GM10248 (cell line): ENCODE measurements around the gene GLI2.

ENCODE experiments used
- CTCF ChIA-PET: fragments of 300-600 bp; sonication (Branson Sonifier 250); formaldehyde crosslinking; extraction: SDS; loops from one replicate; lab custom pipeline; 2021; ENCODE audit warnings: antibody characterized with exemption; lab: Yijun Ruan, JAX
- POLR2A ChIA-PET: fragments of 350-650 bp; sonication (Branson Sonifier 250); formaldehyde crosslinking; extraction: SDS; loops from one replicate; lab custom pipeline; 2020; ENCODE audit warnings: antibody characterized with exemption; lab: Yijun Ruan, JAX
- DNase-seq: peaks from one replicate; pipeline ENCODE4 v3.0.0; 2012; ENCODE audit errors: extremely low spot score
- TF ChIP-seq, protein P1 (sequence below): IDR thresholded peaks from 2 replicates; pipeline ENCODE4 v1.5.1; 2012; ENCODE audit warnings: mild to moderate bottlenecking, low read depth; ENCODE audit errors: extremely low read depth, missing control alignments, control extremely low read depth

The GLI2 gene

DNA sequence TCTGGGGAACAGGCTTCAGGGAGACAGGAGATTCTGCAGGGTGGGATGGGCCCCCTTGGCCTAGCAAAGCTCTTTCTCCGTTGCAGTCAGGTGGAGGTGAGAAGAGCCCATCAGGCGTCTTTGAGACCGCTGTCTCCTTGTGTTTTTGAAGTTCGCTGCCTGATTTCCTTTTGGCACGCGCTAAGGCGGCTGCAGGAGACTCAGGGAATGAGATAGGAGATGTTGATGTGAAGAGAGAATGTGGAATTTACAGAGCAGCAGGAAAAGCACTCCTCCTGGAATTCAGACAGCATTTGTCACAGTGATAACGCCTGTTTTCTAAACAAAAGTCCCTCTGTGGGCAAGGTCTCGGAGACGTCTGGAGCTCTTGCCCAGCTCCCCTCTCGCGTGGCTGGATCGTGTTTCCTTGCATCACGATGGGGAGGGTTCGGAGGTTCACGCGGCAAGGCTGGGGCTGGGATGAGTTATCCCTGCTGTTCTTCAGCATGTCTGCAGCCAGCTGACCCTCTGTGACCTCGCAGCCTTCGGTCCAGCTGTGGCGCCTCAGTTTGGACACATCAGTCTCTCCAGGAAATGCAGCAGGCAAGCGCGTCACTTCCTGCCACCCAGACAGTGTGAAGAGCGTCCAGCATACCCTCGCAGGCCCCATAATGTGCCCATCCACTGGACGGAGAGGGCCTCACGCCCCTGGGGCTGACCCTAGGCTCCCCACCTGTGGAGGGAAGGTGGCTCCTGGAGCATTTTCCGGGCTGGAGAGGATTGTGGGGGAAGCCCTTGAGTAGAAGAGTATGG is 30.2 kb downstream of the GLI2 start:
- ChIA-PET POLR2A (no interaction called here), CTCF (no interaction called here)
- DNase-seq = no peak
- TF ChIP-seq, protein P1, sequence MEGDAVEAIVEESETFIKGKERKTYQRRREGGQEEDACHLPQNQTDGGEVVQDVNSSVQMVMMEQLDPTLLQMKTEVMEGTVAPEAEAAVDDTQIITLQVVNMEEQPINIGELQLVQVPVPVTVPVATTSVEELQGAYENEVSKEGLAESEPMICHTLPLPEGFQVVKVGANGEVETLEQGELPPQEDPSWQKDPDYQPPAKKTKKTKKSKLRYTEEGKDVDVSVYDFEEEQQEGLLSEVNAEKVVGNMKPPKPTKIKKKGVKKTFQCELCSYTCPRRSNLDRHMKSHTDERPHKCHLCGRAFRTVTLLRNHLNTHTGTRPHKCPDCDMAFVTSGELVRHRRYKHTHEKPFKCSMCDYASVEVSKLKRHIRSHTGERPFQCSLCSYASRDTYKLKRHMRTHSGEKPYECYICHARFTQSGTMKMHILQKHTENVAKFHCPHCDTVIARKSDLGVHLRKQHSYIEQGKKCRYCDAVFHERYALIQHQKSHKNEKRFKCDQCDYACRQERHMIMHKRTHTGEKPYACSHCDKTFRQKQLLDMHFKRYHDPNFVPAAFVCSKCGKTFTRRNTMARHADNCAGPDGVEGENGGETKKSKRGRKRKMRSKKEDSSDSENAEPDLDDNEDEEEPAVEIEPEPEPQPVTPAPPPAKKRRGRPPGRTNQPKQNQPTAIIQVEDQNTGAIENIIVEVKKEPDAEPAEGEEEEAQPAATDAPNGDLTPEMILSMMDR = no peak

DNA sequence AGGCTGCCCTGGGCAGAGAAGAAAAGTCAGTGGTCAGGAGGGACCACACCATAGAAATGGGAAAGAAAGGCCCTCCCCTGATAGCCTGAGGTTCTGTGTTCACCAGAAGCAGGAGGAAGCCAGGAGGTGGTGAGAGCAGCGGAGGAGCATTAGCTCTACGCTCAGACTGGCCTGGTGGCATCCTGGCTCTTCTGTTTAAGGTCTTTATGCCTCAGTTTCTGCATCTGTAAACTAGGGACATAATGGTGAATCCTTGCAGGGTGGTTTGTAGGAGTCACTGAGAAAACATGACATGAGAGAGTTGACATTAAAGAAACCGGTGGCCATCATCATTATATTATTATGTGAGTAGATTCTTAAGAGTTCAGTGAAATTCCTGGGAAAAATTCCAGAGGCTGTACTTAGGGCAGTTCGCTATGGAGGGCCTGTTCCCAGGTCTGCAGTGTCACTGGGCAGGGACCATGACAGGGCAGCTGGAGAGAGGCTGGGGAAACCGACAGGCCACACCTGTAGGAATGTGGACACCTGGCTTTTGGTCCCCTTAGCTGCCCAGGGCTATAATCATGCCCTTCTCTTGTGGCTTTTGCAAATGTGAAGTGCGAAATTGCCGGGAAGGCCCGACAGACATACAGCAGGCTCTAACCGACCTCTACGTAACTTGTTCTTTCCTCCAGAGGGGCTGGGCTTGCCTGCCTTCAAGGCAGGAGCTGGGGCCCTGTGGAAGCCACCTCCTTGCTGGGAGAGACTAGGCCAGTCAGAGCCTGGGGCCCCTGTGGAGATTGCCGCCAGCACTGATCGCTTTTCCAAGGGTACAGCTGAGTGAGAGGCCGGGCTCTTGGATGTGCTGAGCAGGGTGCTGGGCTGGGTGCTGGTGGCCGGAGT is 31.0 kb downstream of the GLI2 start:
- TF ChIP-seq, protein P1 = no peak
- DNase-seq = no peak
- ChIA-PET CTCF (interaction anchor here (1.9 kb wide), 1 partner anchor 9 kb away, joined by 6 read pairs; no protein-coding TSS in a partner anchor), POLR2A (no interaction called here)

DNA sequence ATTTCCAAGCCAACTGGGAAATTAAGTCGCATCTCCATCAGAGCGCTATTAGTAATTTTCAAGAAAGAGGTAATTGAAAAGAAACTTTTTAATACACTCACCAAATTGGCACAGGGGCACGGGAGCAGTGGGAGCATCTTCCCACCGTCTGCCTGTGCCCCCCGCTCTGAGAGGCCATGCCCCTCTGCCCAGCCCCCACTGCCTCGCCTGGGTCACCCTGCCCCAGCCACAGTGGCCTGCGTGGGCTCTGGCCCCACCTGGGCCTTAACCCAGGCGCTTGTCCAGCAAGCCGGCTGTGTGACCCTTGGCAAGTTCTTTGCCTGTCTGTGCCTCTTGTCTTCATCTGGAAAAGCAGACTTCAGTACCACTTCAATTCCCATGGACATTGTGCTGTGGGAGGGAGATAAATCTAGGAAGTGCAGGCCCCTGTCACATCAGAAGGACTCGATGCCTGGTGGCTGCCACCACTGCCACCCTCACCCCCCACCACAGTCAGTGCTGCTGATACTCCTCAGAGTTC is 31.9 kb downstream of the GLI2 start:
- TF ChIP-seq, protein P1 = no peak
- ChIA-PET CTCF (interaction anchor here (1.9 kb wide), 1 partner anchor 10 kb away, joined by 6 read pairs; no protein-coding TSS in a partner anchor), POLR2A (no interaction called here)
- no peak for DNase-seq

DNA sequence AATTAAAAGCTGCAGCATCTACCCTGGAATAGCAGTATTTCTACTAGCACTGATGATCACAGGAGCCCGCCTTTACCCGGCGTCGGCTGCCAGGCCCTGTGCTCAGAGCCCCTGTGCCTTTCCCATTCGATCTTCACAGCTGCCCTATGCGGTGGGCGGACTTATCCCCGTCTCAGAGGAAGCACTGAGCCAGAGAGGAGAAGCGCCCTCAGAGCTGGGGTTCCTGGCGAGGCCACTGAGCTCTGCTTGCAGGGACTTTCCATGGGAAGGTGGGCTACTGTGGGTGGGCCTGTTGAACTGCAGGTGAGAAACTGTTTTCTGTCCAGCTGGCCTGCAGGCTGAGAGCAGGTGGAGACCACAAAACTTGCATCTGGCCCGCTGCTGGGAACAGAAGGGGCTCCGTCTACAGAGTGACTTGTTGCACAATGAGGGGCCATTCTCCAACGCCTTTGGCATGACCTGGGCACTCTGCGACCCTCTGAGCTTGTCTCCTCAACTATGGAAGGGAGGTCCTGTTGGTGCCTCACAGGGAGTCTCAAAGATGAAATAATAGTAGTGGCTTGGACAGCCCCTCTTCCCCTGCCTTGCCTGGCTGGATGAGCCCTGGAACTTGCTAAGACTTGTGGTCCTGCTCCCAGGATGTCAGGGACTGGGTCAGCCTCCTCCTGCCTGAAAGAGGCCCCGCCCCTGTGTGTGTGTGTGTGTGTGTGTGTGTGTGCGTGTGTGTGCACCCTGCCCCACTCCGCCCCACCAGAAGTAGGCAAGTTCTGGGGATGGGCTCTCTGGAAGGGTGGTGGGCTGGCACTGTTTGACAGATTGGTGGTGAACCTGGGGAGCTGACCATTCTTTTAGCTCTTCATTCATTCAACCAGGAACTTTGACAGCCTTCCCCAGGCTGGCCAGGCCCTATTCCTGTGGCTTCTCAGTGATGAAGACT is 32.7 kb downstream of the GLI2 start:
- TF ChIP-seq, protein P1 = no peak
- DNase-seq = no peak
- ChIA-PET POLR2A (no interaction called here), CTCF (interaction anchor here (1.9 kb wide), 1 partner anchor 11 kb away, joined by 6 read pairs; no protein-coding TSS in a partner anchor)

DNA sequence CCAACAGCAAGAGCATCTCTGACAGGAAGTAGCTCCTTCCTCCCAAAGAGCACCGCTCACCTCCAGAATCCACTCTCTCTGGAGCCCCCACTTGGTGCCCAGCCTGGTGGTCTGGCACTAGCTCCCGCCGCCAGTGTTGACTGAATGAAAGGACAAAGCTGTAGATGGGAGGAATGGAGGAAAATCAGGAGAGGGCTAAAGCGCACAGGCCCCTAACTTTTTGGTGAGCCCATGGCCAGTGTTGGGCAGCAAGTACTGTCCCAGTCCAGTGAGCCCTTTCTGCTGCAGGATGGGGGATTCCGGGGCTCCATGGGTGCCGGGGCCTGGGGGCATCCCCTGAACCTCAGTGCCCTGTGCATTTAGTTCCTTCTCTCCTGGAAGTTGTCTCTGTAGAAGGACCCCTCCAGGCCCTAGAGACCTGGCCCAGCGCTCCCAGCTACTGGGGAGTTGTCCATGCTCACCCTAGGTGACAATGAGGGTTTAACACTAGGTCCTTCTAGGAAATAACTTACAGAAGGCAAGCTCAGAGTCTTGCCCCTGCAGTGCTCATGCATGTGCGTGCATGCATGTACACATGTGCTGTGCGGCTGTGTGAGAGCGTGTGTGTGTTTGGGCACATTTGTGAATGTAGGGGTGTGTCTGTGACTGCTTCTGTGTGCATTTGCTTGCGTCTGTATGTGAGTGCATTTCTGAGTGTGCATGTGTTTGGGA is 33.6 kb downstream of the GLI2 start:
- ChIA-PET POLR2A (no interaction called here), CTCF (no interaction called here)

More for the DNA sequence above, 33.6 kb downstream of the GLI2 start:
- no peak for DNase-seq
- TF ChIP-seq, protein P1 = no peak
